Urinary bladder (tissue), 4 donors: Measurements from ENCODE around the gene STT3B. TPM values are rescaled to one million over a fixed set of nuclear protein-coding genes. Genes with fewer than 3 reads are reported as not detected.

Experiments used
- DNase-seq: peaks from one replicate; pipeline ENCODE4 v3.0.0-alpha.2; 2015; ENCODE audit errors: extremely low spot score
- H3K27ac ChIP-seq: one replicate; pipeline ENCODE4 v1.5.1; 2013; ENCODE audit warnings: low read depth, mild to moderate bottlenecking, moderate library complexity
- H3K36me3 ChIP-seq: one replicate; pipeline ENCODE4 v1.6.1; 2013; ENCODE audit warnings: mild to moderate bottlenecking, moderate library complexity; ENCODE audit not compliant: insufficient read depth
- H3K4me1 ChIP-seq: one replicate; pipeline ENCODE4 v1.6.1; 2013; ENCODE audit warnings: mild to moderate bottlenecking, moderate library complexity; ENCODE audit not compliant: insufficient read depth
- H3K4me3 ChIP-seq: one replicate; pipeline ENCODE4 v1.5.1; 2013; ENCODE audit warnings: low read depth, low read length
- WGBS: extraction: QIAGEN DNeasy Blood & Tissue Kit; methylation state at CpG from one replicate; pipeline ENCODE4 v1.1.7; 2013; 5-methylcytosine and 5-hydroxymethylcytosine counted together
- polyA plus RNA-seq: library from polyadenylated mRNA; stranded (reverse); fragments of 200-250 nt; gene quantifications from one replicate; pipeline ENCODE4 v1.2.3, GENCODE V29; 2013
- total RNA-seq: library from RNA; depleted of rRNA; stranded (reverse); fragments of >200 nt; gene quantifications from one replicate; pipeline ENCODE4 v1.2.3, GENCODE V29; 2014
- donor health status: healthy with polysubstance abuse.
- donor health status: healthy.

STT3B gene
- total and polyA plus RNA-seq, 2 donors, result 57.2 to 220 TPM

DNA sequence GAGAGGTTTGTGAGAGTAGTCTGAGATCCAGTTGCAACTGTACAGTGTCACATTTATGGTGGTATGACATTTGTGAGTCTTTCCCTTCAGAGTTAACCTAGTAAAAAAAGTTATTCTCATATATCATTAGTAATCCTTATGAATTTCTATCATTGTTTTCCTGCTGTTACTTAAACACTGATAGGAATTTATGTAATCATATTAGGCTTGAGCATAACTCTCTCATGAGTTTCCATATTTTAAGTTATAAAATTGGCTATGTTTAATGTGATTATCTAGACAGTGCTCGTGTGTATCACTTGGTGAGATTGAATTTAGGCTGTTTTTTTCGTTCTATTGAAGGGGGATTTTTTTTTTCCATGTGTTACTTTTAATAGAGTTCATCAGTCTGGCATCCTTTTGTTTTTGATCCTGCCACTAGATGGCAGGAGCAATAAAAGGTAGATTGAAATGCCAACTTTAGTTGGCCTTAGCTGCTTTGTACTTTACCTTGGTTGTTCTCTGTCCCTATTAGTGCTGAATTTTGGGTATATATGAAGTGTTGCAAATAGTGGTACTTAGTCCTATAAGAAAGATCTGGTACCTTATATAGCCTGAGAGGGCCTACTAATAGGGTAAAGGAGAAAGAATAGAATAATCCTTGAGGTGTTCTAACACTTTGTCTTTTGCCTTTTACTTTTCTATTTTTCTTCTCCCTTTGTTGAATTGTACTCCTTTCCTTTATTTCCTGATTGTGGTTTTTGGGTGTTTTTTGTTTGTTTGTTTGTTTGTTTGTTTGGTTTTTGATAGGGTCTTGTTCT lies 17.9 kb downstream of the STT3B start:
- no peak overlapping the region for H3K27ac ChIP-seq
- WGBS, result 11% methylated on average over 2 of the region's 2 CpGs
- no peak for DNase-seq
- H3K4me3 ChIP-seq, result no peak overlapping the region
- no peaks in the 10 kb centered on the region for H3K4me1 ChIP-seq
- H3K36me3 ChIP-seq, result no peaks in the 10 kb centered on the region

DNA sequence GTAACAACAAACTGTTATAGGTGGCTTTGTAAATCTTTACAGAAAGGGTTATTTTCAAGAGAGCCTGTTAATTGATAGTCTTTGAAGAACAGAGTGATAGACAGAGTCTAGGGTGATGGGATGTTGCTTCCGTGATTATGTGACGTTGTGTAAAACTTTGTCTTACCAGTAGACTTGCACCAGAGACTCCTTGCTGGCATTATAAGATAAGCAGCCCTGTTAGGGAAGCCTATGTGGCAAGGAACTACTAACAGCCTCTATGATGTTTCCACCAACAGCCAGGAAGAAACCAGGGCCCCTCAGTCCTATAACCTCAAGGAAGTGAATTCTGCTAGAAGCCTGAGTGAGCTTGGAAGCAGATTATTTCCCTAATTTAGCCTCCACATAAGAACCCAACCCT lies 18.9 kb downstream of the STT3B start:
- no peak for DNase-seq
- H3K4me3 ChIP-seq, result no peak overlapping the region
- no peaks in the 10 kb centered on the region for H3K36me3 ChIP-seq
- H3K4me1 ChIP-seq, result no peaks in the 10 kb centered on the region
- no peak overlapping the region for H3K27ac ChIP-seq
- WGBS, result 94% methylated on average over 2 of the region's 2 CpGs

DNA sequence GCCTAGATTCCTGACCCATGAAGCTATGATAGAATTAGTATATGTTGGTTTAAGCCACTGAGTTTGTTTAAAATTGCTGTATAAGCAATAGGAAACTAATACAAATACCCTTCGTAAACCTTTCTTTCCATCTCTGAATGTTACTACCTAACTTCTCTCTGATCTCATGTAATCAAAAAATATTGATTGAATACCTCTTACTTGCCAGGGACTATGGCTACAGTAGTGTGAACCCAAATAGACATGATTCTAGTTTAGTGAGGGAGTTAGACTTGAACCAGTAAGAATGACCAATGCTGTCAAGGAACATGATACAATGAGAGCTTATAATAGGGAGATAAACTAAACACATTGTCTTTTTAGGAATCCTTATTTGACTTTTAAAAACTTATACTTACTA lies 19.4 kb downstream of the STT3B start:
- Histone ChIP-seq H3K27ac (no peak overlapping the region), H3K4me3 (no peak overlapping the region), H3K36me3 (no peaks in the 10 kb centered on the region), H3K4me1 (no peaks in the 10 kb centered on the region)
- no peak for DNase-seq
- WGBS, result 96% methylated on average over 1 of the region's 1 CpG

DNA sequence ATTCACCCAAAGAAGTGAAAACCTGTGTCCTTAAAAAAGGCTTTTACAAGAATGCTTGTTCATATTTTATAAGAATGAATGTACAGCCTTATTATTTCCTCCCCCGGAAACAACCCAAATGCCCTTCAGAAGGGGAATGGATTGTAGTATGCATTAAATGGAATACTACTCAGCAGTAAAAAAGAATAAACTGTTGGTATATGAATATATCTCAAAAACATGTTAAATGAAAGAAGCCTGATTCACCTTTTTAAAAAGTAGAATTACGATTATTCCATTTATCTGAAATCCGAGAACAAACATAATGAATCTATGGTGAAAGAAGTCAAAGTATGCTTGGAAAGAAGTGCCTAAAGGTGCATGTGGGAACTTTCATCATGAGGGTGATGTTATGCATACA lies 20.5 kb downstream of the STT3B start:
- DNase-seq, result no peak
- Histone ChIP-seq H3K36me3 (no peaks in the 10 kb centered on the region), H3K27ac (no peak overlapping the region), H3K4me1 (no peaks in the 10 kb centered on the region), H3K4me3 (no peak overlapping the region)
- 98% methylated on average over 3 of the region's 3 CpGs for WGBS

DNA sequence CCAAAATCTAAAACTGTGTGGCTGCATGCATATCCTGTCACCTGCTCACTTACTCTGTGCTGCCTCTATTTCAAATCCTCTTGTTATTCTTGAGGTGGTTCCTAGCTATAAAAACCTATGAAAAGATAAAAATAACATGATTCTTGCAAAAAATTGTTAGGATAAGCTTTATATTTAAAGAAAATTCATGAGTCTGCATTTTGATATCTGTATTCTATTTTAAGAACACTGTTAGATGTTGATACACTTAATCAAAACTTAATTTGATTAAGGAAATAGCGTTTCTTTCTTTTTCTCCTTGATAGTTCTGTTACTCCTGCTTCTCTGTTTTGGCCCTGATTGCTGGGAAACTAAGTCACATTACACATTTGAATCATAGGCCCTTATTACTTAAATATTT lies 22.5 kb downstream of the STT3B start:
- no peak for DNase-seq
- H3K4me3 ChIP-seq, result no peak overlapping the region
- no peak overlapping the region for H3K27ac ChIP-seq
- no peaks in the 10 kb centered on the region for H3K36me3 ChIP-seq
- no peaks in the 10 kb centered on the region for H3K4me1 ChIP-seq
- WGBS, result 56% methylated on average over 1 of the region's 1 CpG

DNA sequence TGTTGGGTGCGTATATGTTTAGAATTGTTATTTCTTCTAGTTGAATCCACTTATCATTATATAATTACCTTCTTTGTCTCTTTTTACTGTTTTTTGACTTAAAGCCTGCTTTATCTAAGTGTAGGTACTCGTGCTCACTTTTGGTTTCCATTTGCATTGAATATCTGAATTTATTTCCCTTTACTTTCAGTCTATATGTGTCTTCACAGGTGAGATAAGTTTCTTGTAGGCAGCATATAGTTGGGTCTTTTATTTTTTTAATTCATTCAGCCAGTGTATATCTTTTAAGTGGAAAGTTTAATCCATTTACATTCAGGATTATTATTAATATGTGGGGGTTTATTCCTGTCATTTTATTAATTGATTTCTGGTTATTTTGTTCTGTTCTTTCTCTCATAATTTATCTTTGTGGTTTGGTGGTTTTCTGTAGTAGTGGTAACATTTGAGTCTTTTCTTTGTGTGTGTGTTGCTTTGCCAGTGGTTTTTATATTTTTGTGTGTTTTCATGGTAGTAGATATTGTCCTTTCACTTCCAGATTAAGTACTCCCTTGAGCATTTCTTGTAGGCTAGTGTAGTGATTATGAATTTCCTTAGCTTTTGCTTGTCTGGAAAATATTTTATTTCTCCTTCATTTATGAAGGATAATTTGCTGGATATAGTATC lies 27.3 kb downstream of the STT3B start:
- no peak overlapping the region for H3K4me3 ChIP-seq
- peaks cover 2% of the 10 kb centered on the region for H3K4me1 ChIP-seq
- no peaks in the 10 kb centered on the region for H3K36me3 ChIP-seq
- 94% methylated on average over 2 of the region's 2 CpGs for WGBS
- H3K27ac ChIP-seq, result no peak overlapping the region
- no peak for DNase-seq

DNA sequence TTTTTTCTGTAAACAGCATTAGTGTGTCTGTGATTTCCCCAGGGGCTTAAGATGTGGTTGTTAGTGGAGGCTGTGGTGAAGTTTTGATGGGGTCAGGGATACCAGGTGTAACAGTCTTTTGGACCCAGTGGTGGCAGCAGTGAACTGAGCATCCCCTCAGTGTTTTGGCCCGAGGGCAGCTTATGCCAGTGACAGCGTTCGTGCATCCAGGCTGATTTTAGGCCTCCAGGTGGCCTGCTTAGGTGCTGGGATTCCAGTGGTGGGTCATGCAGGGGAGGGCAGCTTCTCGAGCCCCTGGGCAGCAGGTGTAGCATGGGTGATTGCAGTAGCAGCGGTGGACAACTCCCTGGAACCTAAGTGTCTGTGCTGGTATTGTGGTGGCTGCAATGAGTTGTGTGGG lies 29.2 kb downstream of the STT3B start:
- H3K4me1 ChIP-seq, result peaks cover 2% of the 10 kb centered on the region
- no peak overlapping the region for H3K4me3 ChIP-seq
- no peak overlapping the region for H3K27ac ChIP-seq
- DNase-seq, result no peak
- WGBS, result 82% methylated on average over 5 of the region's 5 CpGs
- no peaks in the 10 kb centered on the region for H3K36me3 ChIP-seq

DNA sequence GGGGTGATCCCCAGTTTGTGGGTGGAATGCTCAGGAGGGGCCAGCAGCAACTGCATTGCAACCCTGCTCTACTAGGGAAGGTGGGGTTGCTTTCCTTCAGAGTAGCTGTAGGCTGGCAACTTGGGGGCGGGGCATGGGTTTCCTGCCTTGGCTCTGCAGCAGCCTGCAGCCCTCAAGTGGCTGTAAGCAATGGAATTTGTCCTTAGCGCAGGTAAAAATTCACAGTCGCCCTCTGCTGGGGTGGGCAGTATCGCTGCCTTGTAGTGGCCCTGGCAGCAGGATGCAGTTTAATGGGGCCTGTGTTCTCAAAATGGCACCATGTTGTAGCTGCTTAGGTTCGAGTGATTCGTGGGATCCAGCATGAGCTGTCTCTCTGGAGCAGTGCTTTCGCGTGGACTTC lies 29.8 kb downstream of the STT3B start:
- no peak for DNase-seq
- Histone ChIP-seq H3K27ac (no peak overlapping the region), H3K4me3 (no peak overlapping the region), H3K4me1 (peaks cover 2% of the 10 kb centered on the region), H3K36me3 (no peaks in the 10 kb centered on the region)
- WGBS, result 91% methylated on average over 8 of the region's 8 CpGs

DNA sequence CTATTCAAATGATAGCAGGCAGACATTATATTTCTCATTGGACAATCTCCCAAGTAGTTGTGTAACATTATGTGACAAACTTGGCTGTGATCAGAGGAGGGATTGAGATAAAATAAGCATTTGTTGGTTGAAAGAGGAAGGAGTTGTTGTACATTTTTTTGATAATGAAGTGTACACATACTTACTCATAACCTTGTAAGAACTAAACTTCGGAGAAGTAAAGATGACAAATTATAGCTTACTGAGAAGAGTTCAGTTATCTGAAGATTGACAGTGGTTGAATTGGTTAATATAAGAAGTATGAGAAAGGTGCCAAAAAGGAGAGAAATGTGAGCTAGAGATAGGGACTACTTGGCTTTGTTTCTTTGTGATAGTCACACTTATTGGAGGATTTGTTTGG lies 32.6 kb downstream of the STT3B start:
- no peak for DNase-seq
- H3K4me1 ChIP-seq, result peaks cover 2% of the 10 kb centered on the region
- no peak overlapping the region for H3K4me3 ChIP-seq
- WGBS, result 46% methylated on average over 1 of the region's 1 CpG
- no peaks in the 10 kb centered on the region for H3K36me3 ChIP-seq
- no peak overlapping the region for H3K27ac ChIP-seq

DNA sequence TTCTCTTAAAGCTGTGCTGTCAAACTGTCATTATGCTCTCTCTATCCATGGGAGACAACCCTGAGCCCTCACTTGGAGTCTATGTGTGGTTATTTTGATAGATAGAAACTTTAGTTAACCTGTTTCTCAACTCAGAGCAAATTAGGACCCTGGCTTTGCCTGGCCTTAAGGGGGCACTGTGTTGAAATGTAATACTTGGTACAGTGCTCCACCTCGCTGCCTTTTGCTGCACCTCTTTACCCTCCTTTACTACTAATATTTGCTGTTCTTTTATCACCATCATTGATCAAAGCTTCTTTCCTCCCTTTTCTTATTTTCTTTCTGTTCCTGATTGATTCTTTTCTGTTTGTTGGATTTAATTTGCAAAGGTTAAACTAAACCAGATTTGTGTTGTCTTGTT lies 34.3 kb downstream of the STT3B start:
- DNase-seq, result no peak
- no peaks in the 10 kb centered on the region for H3K36me3 ChIP-seq
- WGBS, result 84% methylated on average over 1 of the region's 1 CpG

DNA sequence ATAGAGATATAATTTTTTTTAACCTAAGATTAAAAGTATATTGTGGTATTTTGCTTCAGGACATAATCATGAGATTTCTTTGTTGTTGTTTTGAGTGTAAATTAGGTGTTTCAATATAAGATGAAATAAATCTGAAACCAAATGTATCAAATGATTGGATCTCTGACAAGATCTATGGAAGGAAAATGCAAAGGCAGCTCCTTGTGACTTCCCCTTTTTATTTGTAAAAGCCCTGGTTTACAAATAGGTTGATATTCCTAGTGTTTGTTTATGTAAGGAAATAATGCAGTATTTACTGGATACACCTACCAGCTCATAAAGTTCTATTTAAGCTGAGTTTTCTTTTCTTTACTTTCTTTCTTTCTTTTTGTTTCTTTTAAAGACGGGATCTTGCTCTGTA lies 35.9 kb downstream of the STT3B start:
- H3K27ac ChIP-seq, result no peak overlapping the region
- DNase-seq, result no peak
- H3K4me1 ChIP-seq, result no peaks in the 10 kb centered on the region
- H3K4me3 ChIP-seq, result no peak overlapping the region
- no peaks in the 10 kb centered on the region for H3K36me3 ChIP-seq
- WGBS, result 91% methylated on average over 1 of the region's 1 CpG

More for the DNA sequence above, 34.3 kb downstream of the STT3B start:
- Histone ChIP-seq H3K4me1 (no peaks in the 10 kb centered on the region), H3K4me3 (no peak overlapping the region), H3K27ac (no peak overlapping the region)

DNA sequence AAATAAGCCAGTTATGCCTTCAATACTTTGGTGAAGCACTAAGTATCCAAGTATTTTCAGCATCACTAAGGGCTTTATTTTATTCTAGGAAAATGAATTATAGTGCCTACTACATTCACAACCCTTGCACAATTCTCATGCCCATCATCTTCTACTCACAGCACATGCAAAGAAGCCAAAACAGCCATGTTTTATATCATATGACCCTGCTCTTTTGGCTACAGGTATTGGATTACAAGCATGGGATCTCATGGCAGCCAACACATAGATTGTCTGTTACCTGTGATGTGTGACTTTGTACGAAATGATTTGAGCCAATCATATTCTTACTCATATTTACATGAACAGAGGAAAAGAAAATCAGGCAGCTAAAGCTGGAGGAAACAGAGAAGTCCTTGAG lies 38.6 kb downstream of the STT3B start:
- WGBS, result 95% methylated on average over 1 of the region's 1 CpG
- no peak for DNase-seq
- no peaks in the 10 kb centered on the region for H3K36me3 ChIP-seq
- no peak overlapping the region for H3K4me3 ChIP-seq
- no peak overlapping the region for H3K27ac ChIP-seq
- peaks cover 1% of the 10 kb centered on the region for H3K4me1 ChIP-seq

DNA sequence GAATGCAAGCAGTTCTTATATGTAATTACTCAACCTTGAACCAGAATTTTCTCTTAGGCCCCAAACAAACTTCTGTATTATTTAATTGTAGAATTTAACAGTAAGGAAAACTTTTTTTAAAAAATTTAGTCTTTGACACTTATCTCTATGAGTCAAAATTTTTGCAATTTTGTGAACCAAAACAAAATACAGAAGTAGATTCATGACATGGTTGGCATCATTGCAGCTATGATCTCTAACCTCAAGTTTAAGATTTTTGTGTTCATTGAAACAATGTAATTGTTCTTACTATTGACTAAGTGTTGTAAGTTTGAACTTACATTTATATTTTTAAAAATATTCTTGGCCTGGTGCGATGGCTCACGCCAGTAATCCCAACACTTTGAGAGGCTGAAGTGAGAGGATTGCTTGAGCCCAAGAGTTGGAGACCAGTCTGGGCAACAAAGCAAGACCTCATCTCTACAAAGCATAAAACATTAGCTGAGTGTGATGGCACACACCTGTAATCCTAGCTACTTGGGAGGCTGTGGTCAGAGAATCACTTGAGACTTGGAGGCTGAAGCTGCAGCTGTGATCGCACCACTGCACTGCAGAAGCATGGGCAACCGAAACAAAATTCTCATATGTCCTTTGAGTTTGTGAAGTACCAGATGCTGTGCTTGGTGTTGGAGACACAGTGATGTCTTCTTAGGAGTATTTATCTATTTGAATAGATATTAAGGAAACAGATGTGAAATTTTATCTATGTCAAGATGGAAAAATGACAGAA lies 39.7 kb downstream of the STT3B start:
- WGBS, result 98% methylated on average over 4 of the region's 4 CpGs
- Histone ChIP-seq H3K4me3 (no peak overlapping the region), H3K27ac (no peak overlapping the region), H3K4me1 (peaks cover 1% of the 10 kb centered on the region), H3K36me3 (no peaks in the 10 kb centered on the region)
- DNase-seq, result no peak
